HepG2 (cell line): ENCODE results near the gene DSTN. TPM values are rescaled to one million over a fixed set of nuclear protein-coding genes. Genes with fewer than 3 reads are reported as not detected.
A peak's percentile ranks its signal among the peaks of the same experiment; 100 is the strongest.

ENCODE experiments used
- ADNP ChIP-seq: sonication (generic); formaldehyde crosslinking; IDR thresholded peaks from 2 replicates; pipeline ENCODE4 v1.4.0; 2020; ENCODE audit warnings: missing genetic modification reagents
- FUBP1 ChIP-seq: sonication (generic); formaldehyde crosslinking; IDR thresholded peaks from 2 replicates; pipeline ENCODE4 v1.5.1; 2020; ENCODE audit warnings: missing genetic modification reagents, mild to moderate bottlenecking, borderline replicate concordance
- HDAC2 ChIP-seq: sonication (generic); formaldehyde crosslinking; IDR thresholded peaks from 2 replicates; pipeline ENCODE4 v1.4.0; 2020; ENCODE audit warnings: missing genetic modification reagents
- HES4 ChIP-seq: sonication (generic); formaldehyde crosslinking; IDR thresholded peaks from 2 replicates; pipeline ENCODE4 v1.9.0; 2021; ENCODE audit warnings: mild to moderate bottlenecking, missing genetic modification reagents, borderline replicate concordance
- HNRNPH1 ChIP-seq: fragments of 200-400 bp; formaldehyde crosslinking; optimal IDR thresholded peaks from 2 replicates; pipeline ENCODE3; 2017; ENCODE audit warnings: mild to moderate bottlenecking, low read depth, low read length
- LRRFIP1 ChIP-seq: sonication (generic); formaldehyde crosslinking; conservative IDR thresholded peaks from 2 replicates; pipeline ENCODE4 v1.4.0; 2020; ENCODE audit warnings: missing genetic modification reagents
- NFIC ChIP-seq: IDR thresholded peaks from 2 replicates; pipeline ENCODE4 v1.6.1; 2012; ENCODE audit warnings: mild to moderate bottlenecking, low read length, inconsistent platforms
- RARG ChIP-seq: sonication (generic); formaldehyde crosslinking; IDR thresholded peaks from 2 replicates; pipeline ENCODE4 v1.4.0; 2020; ENCODE audit warnings: low read depth, mild to moderate bottlenecking, missing genetic modification reagents
- SKI ChIP-seq: fragments of 450-650 bp; IDR thresholded peaks from one replicate; pipeline ENCODE4 v1.6.1; 2018; ENCODE audit warnings: mild to moderate bottlenecking; ENCODE audit not compliant: partially characterized antibody
- THAP7 ChIP-seq: sonication (generic); formaldehyde crosslinking; IDR thresholded peaks from 2 replicates; pipeline ENCODE4 v1.8.1; 2023; ENCODE audit warnings: mild to moderate bottlenecking, missing genetic modification reagents
- THRA ChIP-seq: sonication (generic); formaldehyde crosslinking; IDR thresholded peaks from 2 replicates; pipeline ENCODE4 v1.4.0; 2020; ENCODE audit warnings: missing genetic modification reagents, borderline replicate concordance
- U2AF1 ChIP-seq: fragments of 200-400 bp; formaldehyde crosslinking; optimal IDR thresholded peaks from 2 replicates; pipeline ENCODE3; 2017; ENCODE audit warnings: mild to moderate bottlenecking, low read depth, low read length
- ZNF207 ChIP-seq: fragments of 450-650 bp; IDR thresholded peaks from 2 replicates; pipeline ENCODE4 v1.6.1; 2016; ENCODE audit warnings: antibody characterized with exemption, borderline replicate concordance
- ZNF24 ChIP-seq: fragments of 450-650 bp; IDR thresholded peaks from 2 replicates; pipeline ENCODE4 v1.6.1; 2017; ENCODE audit warnings: antibody characterized with exemption, mild to moderate bottlenecking
- ZNF331 ChIP-seq: sonication (generic); formaldehyde crosslinking; IDR thresholded peaks from 2 replicates; pipeline ENCODE4 v1.4.0; 2020; ENCODE audit warnings: missing genetic modification reagents
- ZNF335 ChIP-seq: sonication (generic); formaldehyde crosslinking; IDR thresholded peaks from 2 replicates; pipeline ENCODE4 v1.4.0; 2020; ENCODE audit warnings: missing genetic modification reagents
- ZNF503 ChIP-seq: sonication (generic); formaldehyde crosslinking; IDR thresholded peaks from 2 replicates; pipeline ENCODE4 v1.4.0; 2020; ENCODE audit warnings: missing genetic modification reagents
- ZNF619 ChIP-seq: sonication (generic); formaldehyde crosslinking; IDR thresholded peaks from 2 replicates; pipeline ENCODE4 v1.4.0; 2020; ENCODE audit warnings: mild to moderate bottlenecking, missing genetic modification reagents
- ZNF782 ChIP-seq: sonication (generic); formaldehyde crosslinking; IDR thresholded peaks from 2 replicates; pipeline ENCODE4 v1.4.0; 2020; ENCODE audit warnings: missing genetic modification reagents, mild to moderate bottlenecking, borderline replicate concordance
- polyA plus RNA-seq, 8 experiments: library from polyadenylated mRNA; depleted of rRNA in 3 of 8; stranded (reverse) in 7 of 8; unstranded in 1 of 8; fragments of >200 nt; fragmentation: Illumina TruSeq in 4 of 8; extraction: Trizol in 4 of 8; gene quantifications; 2 replicates each; pipeline versions ENCODE4 v1.2.1 to v1.2.3, GENCODE V29; 2011 to 2016; ENCODE audit warnings: low read depth in 4 of 8, missing spikeins in 1 of 8, mixed read lengths in 1 of 8; ENCODE audit not compliant: insufficient read depth in 1 of 8
- total RNA-seq, 5 experiments: library from RNA; depleted of rRNA; stranded (reverse); fragments of >200 nt; fragmentation: Illumina TruSeq; extraction: Trizol; gene quantifications; 2 replicates each; pipeline ENCODE4 v1.2.3, GENCODE V29; 2016; ENCODE audit warnings: low read depth in 1 of 5

The DSTN gene
- total and polyA plus RNA-seq, 2 of the 13 experiments (the other 11 are each of a cell fraction or from before 2014, with no cell fraction given): 27.6 to 106 TPM

GRCh38 chr20:17605131-17605660 lies 35.3 kb downstream of the DSTN start (continued):
- TF ChIP-seq LRRFIP1 (CRISPR knock-in tag): no peak
- 0 out of 2 replicates have a peak, but pooled peaks have one; percentile 24 for TF ChIP-seq ZNF503 (CRISPR knock-in tag)
- TF ChIP-seq ZNF335 (CRISPR knock-in tag): no peak
- no peak for TF ChIP-seq HES4 (CRISPR knock-in tag)
- TF ChIP-seq SKI: no peak
- no peak for TF ChIP-seq ZNF24
- peak; percentile 92 for TF ChIP-seq ZNF331 (CRISPR knock-in tag)
- TF ChIP-seq FUBP1 (CRISPR knock-in tag): no peak
- TF ChIP-seq ZNF619: no peak
- peak; percentile 73; the same call in 1 of the 2 replicates for TF ChIP-seq THRA (CRISPR knock-in tag)
- no peak for TF ChIP-seq THAP7 (CRISPR knock-in tag)
- no peak for TF ChIP-seq HNRNPH1
- peak; percentile 28; the same call in 1 of the 2 replicates for TF ChIP-seq ZNF782 (CRISPR knock-in tag)
- peak; percentile 86 for TF ChIP-seq HDAC2
- peak; percentile 53; the same call in 1 of the 2 replicates for TF ChIP-seq RARG (CRISPR knock-in tag)
- peak; percentile 71; the same call in 1 of the 2 replicates for TF ChIP-seq ADNP (CRISPR knock-in tag)
- 0 out of 2 replicates have a peak, but pooled peaks have one; percentile 20 for TF ChIP-seq NFIC
- no peak for TF ChIP-seq U2AF1
- no peak for TF ChIP-seq ZNF207
